ENCODE data around the gene BFSP2.
"Not testable (repeated sequence)": the region's sequence is repeated elsewhere in the genome, so short reads cannot be mapped to it uniquely, and the experiment has no call there.

BFSP2 gene

DNA sequence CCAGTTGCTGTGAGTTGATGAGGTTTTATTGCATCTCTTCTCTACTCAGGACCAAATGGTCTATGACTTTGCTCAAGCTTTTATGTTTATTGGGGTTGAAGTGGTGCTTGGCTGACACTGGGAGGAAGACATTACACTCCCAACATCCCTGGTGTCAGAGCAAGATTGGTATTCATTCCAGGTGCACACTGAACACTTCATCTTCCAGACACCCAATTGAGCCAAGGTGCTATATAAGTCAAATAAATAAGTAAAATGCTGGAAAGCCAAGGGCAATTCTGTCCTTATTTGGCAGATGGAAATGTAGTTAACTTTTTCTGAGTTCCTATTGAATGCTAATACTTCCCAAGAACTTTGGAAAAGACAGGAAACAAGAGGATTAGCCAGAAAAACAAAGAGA lies 120.4 kb downstream of the BFSP2 start:
- DNase-seq (ENCODE audit: low read depth), result no peak

DNA sequence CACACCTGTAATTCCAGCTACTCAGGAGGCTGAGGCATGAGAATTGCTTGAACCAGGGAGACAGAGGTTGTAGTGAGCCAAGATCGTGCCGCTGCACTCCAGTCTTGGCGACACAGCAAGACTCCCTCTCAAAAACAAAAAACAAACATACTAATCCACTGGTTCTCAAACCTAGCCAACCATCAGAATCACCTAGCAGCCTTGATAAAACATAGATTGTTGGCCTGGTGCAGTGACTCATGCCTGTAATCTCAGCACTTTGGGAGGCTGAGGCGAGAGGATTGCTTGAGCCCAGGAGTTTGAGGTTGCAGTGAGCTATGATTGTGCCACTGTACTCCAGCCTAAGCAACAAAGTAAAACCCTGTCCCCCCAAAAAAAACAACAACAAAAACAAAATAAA lies 121.1 kb downstream of the BFSP2 start:
- not testable (repeated sequence) for DNase-seq (ENCODE audit: low read depth)

DNA sequence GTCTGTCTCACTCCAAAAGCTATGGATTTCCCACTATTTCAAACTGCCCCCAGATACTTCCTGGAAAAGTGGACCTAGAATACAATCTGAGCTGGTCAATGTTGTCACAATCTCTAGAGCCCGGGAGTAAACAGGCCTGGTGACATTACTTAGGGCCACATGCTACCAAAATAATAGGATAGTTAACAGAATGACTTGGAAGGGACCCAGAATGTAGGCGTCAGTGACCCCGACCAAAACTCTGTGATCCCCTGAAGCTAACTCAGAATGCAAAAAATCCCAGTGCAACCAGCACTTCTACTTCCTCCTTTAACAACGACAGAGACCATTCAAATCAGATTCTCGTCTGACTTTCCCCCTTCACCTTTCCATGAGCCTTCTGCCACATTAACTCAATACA lies 122.1 kb downstream of the BFSP2 start:
- no peak for DNase-seq (ENCODE audit: low read depth)

GRCh38 chr3:133523758-133524157 lies 123.9 kb downstream of the BFSP2 start:
- DNase-seq (ENCODE audit: low read depth), result not testable (repeated sequence)
